GM19193 (cell line): ENCODE results near the gene DNM1.

Experiments used
- POLR2A ChIP-seq: IDR thresholded peaks from 4 replicates; pipeline ENCODE4 v1.6.1; 2011; ENCODE audit not compliant: insufficient read depth, insufficient read length; ENCODE audit errors: extremely low read depth

Gene DNM1

GRCh38 chr9:128224877-128225276 is 21.7 kb downstream of the DNM1 start:
- no peak for TF ChIP-seq POLR2A

GRCh38 chr9:128225770-128226411 is 22.7 kb downstream of the DNM1 start:
- TF ChIP-seq POLR2A: no peak

GRCh38 chr9:128226412-128226801 is 23.2 kb downstream of the DNM1 start:
- TF ChIP-seq POLR2A: no peak

DNA sequence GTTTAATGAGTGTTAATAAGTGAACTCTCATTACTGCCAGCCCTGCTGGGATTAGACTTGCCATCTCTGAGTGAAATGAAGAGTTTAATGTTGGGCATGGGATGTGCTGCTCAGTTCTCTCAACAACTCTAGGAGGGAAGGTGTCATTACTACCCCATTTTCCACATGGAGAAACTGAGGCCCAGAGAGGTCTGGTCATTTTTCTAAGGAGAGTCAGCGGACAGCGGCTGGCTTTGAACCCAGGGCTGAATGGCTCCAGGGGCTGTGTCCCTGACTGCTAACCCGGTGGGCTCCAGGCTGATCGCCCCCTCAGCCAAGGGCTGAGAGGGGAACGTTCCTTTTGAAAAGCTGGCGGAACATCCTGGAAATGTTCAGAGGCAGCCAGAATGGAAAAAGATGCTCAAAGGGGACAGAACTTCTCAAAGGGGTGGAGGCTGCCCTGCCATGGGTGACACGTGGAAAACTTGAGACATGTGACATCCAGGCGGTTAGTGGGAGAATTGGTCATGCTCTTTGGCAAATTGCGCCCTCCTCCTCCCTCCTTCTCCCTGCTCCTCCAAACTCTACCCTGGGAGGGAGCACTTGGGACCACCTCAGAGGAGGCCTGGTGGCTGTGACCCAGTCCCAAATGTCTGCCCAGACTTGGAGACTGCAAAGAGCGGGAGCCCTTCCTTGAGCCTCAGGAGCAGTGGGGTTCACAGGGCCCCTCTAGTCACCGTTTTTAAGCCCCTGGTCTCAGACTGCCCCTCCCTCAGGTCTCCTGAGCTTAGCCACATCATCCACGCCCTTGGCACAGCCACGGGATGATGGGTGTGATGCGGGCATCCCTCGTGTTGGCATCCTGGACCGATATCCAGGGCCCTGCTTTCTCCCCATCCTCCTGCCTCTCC is 28.7 kb downstream of the DNM1 start:
- TF ChIP-seq POLR2A: no peak

DNA sequence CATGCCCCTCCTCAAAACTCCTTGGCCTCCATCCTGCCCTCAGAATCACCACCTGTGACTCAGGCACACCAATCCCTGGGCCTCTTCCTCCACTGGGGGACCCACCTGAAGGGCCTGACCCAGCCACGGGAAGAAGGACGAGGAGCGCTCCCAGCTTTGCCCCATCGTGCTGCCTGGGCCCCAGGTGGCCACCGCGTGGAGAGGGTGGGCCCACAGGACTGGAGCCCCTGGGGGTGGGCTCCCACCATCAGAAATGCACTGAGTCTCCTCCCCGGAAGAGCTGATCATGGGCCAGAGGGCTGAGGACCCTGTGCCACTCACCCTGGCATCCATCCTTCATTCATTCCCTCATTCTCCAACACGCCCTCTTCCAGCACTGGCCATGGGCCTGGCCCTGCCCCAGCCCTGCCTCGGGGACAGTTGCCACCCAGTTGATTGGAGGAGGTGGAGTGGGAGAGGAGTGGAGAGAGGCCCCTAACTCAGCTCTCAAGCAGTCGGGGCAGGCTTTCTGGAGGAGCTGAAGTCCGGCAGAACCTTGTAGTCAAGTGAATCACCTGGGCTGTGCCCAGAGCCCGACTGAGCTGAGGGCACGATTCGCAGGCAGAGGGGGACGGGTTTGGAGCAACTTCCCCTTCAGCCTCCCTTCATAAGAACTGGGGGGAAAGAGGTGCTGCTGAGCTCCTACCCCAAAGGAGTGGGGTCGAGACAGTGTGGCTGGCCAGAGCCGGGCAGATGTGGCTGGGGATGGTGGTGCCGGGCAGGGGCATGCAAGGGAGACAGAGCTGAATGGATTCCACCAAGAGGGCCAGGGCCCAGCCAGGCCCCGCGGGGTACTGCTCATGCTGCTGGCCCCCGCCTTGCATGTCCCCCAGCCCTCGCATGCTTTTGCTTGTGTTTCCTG is 29.6 kb downstream of the DNM1 start:
- no peak for TF ChIP-seq POLR2A

GRCh38 chr9:128233817-128234406 is 30.7 kb downstream of the DNM1 start:
- no peak for TF ChIP-seq POLR2A

DNA sequence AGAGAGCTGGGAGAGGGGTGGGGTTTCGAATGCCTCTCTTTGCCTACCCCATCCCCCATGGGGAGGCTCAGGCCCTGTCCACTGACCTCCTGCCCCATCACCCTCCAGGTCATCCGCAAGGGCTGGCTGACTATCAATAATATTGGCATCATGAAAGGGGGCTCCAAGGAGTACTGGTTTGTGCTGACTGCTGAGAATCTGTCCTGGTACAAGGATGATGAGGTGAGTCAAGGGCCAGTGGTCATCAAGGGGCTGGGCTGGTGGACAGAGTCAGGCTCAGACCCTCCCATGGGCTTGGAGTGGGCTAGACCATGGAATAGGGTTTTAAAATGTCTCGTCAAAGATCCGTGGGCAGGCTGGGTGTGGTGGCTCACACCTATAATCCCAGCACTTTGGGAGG is 38.9 kb downstream of the DNM1 start:
- TF ChIP-seq POLR2A: no peak

DNA sequence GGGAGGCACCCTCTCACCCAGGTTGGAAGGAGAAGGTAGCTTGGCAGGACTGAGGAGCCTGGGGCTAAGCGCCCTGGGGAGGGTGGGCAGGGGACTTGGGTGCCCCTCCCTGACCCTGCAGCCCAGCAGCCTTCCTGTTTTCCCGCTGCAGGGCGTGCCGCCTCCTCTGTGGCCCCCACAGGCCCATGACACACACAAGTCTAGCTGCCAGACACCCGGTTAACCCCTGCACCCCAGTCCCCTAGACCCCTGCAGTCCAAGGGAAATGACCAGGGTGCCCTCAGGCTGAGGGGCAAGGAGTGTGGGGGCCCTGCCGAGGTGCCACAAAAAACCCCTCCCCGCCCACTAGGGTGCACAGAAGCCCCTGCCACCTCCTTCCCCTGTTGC is 39.6 kb downstream of the DNM1 start:
- TF ChIP-seq POLR2A: no peak

DNA sequence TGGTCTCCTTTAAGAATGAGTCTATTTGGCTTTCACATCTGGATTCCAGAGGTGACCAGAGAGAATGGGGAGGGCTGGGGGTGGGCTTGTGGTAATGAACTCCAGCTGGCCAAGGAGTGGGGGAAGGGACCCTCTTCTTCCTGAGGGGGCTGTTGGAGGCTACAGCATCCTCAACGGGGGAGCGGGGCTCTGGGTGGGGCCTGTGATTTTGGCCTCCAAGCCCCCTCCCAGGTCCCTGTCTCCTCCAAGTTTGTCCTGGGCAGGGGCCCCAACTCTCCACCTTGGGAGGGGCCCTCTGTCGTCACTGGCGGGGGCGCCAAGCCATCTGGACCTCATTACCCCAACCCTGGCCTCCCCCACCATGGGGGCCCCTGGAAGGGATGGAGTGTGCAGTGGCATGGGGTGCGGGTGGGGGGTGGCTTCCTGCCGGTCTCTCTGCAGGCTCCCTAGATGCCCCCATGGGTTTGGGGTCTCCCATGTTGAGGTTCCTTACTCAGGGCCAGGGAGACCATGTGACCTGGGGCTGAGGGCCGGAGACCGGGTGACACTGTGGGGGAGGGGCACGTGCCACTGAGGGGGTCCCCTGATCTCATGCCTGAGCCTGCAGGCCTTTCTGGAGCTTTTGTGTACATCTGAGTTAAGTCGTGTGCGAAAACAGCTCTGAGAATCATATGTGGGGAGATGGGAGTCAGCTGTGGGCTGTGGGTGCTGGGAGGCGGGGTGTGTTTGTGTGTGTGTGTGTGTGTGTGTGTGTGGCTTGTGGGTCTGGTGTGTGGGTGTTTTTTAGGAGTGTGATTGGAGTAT is 40.2 kb downstream of the DNM1 start:
- TF ChIP-seq POLR2A: no peak

GRCh38 chr9:128244091-128244836 is 41.1 kb downstream of the DNM1 start:
- TF ChIP-seq POLR2A: no peak

DNA sequence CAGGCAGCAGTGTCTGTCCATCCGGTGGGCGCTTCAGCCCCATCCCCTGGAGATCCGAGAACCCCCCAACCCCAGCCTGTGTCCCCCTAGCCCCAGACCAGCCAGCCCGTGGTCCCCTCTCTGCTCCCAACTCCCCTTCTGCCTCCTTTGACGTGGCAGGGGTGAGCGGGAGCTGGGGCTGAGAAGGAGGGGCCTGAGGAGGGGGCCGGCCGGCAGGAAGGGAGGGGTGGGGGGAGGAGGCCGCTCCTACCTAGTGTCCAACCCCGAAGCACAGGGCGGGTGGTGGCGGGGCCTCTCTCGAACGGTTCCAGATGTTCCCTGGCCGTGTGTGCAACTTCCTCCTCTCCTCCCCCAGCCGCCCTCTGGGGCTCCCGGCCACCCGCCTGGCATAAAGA is 41.7 kb downstream of the DNM1 start:
- no peak for TF ChIP-seq POLR2A

DNA sequence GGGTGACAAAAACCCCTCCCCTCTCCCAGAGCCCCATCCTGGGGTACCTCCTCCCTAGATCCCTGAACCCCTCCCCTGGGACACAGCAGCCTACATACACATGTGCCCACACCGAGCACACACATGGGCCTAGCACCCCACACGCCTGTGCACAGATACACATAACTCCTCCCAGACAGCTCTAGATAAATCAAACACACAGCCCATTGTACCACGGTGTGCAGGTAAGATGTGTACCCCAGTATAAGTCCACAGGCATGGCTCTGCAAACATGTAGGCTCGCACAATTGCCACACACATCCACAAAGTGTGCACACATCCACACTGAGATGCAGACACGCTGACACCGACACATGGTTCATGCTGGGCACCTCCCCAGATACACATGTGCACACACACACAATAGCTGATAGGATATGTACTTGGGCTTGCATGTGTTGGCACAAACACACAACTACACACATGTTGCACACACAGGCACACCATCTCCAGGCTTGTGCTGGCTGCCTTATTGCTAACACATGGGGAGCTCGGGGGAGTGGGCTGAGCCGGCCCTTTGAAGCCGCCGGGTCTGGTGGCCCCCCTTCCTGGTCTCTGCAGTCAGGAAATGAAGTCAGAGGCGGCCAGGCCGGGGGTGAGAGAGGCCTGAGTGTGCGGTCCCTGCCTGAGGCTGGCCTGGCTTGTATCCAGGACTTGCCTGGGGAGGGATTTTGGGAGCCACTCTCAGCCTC is 42.4 kb downstream of the DNM1 start:
- no peak for TF ChIP-seq POLR2A

DNA sequence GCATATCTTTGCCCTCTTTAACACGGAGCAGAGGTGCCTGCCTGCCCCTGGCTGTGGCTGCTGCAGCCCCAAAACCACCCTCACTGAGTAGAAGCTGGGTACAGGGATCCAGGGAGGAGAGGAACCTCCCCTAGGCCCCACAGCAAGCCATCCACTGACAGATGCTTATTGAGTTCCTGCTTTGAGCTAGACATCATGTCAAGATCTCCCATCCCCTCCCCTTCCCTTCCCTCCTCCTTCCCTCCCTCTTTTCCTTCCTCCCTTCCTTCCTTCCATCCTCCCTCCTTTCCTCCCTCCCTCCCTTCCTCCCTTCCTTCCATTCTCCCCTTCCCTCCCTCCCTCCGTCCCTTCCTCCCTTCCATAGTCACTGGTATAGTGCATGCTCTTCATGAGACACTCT is 43.3 kb downstream of the DNM1 start:
- no peak for TF ChIP-seq POLR2A
